HG03378 (cell line): ENCODE measurements around the gene KIF5A.

Experiments
- ATAC-seq: cut with Tn5 transposase; IDR thresholded peaks from one replicate; pipeline ENCODE4 v1.9.1; 2021; ENCODE audit warnings: mild to moderate bottlenecking, moderate library complexity; ENCODE audit not compliant: unreplicated experiment

KIF5A gene

DNA sequence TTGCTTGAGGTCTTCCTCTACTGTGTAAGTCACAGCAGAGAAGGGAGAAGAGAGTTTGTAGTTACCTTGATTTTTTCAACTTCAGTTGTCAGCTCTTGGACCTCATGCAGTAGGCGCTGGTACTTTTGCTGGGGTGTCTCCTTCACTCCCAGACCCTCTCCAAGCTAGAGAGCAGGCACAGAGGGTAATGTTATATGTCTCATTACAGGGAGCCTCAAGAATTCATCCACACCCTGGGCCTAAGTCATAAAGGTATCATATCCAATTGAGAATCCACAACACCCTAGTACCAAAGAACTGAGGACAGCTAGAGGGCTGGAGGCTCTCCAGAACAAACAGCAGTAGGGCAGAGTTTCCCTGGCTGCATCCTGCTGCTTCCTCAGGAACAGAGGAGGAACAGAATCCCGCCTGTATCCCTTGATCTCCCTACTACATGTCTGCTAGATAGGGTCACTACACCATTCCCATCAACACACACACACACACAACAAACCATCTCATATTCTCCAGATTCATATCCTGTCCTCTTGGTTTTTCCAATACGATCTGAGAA, 14.8 kb upstream of the KIF5A start:
- ATAC-seq: no peak

DNA sequence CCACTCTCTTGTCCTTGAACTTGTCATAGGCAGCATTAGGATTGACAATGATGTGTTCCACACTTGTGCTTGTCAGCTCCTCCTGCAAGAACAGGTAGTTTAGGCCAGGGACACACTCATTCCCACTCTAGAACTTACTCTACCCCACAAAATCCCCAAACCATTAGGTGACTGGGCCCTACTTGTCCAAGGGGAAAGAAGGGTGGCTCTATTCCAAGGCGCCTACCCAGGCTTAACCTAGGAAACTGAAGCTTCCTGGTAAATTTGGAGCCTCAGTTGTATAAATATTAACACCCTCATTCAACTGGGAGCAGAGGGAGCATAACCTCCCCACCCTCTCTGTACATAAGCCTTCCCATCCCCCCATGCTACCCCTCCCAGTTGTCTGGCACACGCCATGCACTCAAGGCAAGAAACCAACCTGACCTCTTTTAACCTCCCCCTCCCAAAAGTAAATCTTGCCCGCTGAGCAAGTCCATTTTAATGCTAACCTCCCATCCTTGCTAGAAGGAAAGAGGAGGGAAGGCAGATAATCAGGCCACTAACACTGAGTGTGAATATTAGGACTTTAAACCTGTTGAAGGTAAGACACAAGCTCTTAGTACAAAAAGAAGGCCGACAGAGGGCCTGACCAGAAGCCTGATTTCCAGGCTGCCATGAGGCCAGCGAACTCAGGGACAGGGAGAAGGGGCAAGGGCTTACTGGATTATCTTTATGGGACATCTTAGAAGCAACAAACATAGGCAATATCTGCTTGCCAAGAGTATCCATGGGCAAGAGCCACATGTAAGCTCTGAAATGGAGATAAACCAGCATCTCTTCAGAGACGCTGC, 13.9 kb upstream of the KIF5A start:
- ATAC-seq: no peak

DNA sequence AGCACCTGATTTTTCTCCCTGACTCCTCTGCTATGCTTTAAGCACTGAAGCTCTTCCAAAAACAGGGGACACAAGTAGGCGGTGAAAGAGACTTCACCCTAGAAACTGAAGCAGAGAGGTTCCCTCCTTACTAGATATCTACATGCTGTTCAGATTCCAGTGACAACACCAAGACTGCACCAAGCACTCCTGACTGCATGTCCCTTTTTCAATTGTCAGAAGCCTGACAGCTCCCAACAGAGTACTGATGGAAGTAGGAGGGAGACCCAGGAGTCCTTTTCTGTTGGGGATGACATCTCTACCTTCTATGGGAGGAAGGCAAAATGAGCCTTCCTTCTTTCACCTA, 13.3 kb upstream of the KIF5A start:
- no peak for ATAC-seq

DNA sequence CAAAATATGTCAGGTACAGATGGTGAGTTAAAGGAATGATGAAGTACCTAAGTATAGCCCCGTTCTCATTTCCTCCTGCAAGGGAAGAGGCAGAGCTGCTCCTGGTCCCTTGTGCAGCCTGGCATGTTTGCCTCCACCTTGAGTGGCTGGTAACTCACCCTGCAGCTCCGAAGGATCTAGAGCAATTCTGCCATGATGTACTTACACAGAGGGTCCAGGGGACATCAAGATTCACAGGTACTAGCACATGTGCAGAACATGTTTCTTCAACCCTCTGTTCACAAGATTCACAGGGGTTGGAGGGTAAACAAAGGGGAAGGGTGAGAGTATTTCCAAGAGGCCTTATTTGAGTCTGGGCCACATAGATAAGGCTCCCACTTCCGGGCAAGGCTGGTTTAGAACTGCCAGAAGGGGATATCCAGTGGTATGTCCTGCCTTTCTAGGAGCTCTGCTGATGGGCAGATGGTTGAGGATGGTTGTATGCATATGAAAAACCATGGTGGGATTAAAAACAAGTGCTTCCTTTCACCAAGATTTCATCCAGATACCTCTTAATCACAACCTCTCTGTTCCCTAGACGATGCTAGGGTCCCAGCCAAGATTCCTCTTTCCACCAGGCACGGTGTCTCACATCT, 10.6 kb upstream of the KIF5A start:
- ATAC-seq: no peak

DNA sequence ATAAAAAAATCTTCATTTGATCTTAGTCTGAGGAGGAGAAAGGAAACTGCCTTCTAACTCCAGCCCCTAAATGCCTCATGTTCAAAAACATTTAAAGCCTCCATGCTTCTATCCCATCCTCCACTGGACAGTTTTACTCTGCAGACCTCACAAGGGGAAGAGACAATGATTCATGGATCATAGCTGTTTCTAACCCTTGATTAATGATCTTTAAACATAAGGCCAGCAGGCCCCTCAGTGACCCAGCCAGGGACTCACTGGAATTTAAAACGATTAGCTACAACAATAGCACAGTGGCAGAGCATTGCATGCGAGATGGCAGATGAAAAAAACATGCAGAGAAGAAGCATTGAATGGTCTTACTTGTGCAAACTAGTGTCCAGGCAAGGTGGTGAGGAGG, 8.8 kb upstream of the KIF5A start:
- ATAC-seq: no peak

DNA sequence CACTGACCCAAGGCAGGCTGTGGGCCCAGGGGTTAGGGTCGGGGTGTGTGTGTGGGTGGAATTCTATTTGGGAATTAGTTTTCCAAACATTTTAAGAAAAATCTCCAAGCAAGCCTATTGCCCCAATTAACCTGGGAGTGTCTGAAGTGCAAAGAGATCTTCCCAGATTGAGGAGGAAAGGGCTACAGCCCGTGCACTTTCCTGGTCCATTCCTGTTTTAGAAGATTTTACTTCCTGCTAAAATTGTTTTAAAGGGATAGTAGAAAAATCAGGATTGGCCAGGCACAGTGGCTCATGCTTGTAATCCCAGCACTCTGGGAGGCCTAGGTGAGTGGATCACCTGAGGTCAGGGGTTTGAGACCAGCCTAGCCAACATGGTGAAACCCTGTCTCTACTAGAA, 8.1 kb upstream of the KIF5A start:
- no peak for ATAC-seq

DNA sequence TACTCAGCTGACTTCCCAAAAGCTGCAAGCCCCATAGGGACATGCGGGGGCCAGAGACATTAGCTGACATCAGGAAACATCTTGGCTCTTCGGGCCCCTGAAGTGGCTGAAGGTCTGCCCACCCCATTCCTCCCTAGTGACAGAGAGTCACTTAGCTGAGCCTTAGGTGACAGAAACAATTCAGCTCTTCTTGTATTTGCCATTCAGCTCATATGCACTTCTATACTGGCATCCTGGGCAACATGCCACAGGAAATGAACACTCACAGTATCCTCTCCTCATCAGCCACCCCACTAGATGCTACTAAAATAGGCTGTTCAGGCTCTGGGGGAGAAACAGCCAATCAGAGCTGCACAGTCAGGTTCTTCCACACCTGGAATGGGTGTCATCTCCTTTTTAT, 6.3 kb upstream of the KIF5A start:
- ATAC-seq: no peak

DNA sequence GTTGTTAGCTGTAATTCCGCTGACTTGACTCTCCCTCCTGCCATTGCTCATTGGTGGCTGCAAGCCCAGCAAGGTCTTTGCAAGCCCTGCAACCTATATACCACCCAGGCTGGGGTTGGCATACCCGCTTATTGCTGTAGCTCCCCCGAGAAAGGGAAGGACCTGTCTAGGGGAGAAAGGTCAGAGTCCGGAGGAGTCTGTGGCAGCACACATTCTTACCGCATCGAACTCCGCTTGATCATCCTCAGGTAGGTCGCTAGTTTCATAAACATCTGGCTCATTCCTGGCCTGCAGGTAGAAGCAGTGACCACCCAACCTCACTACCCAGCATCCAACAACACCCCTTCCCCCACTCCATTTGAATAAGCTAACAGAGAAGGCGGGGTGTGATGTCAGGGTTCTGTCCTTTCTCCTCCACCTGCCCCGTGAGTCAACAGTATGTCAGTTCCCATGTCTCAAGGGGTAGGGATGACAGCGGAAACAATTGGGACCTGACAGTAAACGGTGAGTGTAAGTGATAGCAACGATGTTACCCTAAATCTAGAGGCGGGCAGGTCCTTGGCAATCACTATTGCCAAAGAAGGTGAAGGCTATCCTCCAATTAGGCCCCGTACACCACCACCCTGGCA, 3.9 kb upstream of the KIF5A start:
- ATAC-seq: no peak

DNA sequence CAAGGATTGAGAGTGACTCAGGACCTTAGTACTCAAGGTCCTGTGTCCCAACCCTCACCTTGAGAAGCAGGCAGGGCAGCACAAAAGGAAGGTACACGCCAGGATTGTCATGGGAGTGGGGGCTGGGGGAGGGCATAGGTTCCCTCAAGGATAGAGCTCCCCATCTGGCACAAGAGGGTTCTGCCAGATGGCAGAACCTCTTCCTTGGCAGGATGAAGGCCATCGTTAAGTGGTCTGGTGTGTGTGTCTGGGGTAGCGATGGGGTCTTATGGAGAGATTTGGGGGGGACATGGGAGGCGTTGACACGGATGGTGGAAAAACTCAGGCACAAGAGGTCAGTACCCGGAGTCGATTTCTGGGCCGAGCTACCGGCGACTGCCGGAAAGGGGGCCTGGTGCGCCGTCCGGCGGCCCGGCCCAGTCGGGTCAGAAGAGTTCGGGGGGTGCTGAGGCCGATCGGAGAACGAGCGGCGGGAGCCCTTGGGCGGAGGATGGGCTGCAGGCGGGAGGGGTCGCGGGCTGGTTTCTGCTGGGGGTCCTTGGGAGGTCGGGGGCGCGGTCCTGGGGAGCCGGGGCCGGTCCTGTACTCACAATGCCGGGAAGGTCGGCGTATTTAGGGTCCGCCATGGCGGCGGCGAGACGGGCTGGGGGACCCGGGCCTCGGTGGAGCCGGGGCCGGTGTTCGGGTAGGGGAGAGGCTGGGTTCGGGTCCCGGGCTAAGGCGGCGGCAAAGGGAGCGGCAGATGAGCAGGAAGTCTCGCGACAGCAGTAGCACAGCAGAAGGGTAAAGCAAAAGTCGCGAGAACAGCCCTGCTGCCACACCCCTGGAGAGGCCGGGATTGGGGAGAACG, 3.2 kb upstream of the KIF5A start, which contains the start of gene DCTN2:
Gene DCTN2 (minus strand): TSS at position 755 of the 850 bp plus-strand sequence. CDS start 129 bp downstream, at position 626.
- ATAC-seq: peak; percentile 99

DNA sequence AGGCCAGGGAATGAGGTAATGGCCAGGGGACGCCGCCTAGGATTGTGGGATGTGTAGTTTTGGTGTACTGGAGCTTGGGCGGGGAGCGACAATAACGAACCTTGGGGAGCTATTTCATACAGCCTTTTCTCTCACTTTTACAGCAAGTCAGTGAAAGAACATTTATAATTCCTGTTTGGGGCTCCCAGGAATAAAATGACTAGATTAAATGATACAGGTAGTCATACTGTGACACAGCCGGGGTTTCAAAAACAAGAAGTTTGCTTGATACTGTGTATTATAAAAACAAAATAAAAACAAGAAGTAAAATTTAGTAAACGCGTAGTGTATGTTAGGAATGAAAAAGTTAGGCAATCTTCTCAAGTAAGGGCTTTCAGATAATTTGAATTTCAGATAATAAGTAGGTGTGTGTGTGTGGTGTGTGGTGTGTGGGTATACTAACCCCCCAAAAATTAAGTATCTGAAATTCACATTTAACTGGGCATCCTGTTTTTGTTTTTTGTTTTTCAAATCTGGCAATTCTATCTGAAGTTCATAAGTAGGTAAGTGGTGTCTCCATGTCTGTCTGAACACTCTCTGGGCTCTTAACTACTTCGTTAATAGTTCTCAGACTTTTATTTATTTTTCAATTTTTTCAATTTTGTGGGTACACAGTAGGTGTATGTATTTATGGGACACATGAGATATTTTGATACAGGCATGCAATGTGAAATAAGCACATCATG, 2.4 kb upstream of the KIF5A start:
- ATAC-seq: no peak

DNA sequence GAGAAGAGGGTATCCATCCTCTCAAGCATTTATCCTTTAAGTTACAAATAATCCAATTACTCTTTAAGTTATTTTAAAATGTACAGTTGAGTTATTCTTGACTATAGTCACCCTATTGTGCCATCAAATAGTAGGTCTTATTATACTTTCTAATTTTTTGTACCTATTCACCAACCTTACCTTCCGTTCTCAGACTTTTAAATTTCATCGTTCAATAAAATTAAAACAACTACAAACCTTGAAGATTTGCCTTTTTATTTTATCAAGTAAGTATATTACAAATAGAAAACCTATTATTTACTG, 1.9 kb upstream of the KIF5A start:
- ATAC-seq: no peak

DNA sequence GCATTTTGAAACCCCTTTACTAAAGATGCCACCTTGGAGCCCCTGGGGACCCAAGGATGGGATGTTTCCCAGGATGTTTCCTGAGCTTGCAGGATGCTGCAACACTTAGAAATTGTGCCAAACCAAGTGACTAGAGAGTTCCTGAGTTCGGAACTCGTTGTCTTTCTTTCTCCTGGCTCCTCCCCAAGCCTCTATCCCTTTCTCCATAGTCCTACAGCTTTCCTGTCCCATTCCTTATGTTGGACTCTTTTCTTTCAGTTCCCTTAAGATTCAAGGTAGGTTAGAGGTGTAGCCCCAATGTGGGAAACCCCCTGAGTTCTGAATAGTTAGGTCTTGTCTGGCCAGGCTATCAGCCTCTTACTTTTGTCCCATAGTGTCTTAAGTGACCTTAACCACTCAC, 1.4 kb upstream of the KIF5A start:
- no peak for ATAC-seq

DNA sequence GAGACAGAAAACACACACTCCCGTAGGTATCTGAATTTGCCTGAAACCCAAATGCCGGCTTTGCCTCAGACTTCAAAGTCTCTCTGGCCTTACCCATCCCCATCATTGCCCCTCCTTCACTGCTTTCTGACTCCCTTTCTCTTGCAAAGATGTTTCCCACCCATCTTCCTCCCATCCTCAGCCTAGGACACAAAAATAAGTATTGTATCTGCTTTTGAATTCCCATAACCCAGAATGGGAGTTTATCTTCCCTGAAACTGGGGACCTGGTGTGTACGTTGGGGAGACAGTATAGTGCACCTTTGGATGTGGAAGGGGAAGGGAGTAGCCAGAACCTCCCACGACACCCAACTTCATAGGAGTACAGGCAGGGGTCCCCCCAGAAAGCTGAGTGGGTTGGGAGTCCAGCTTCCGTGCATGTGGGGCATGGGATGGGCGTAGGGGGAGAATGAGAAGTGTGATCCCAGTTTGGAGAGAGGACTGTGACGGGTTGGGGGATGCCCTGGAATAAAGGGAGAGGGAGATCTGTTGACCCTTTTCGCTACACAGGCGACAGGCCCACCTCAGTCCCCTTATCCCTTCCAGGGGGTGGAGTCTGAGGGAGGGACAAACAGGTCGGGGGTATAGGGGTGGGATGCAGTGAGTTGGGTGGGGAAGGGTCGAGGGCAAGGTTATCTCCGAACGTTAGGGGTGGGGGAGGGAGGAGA, 488 bp upstream of the KIF5A start:
- no peak for ATAC-seq

DNA sequence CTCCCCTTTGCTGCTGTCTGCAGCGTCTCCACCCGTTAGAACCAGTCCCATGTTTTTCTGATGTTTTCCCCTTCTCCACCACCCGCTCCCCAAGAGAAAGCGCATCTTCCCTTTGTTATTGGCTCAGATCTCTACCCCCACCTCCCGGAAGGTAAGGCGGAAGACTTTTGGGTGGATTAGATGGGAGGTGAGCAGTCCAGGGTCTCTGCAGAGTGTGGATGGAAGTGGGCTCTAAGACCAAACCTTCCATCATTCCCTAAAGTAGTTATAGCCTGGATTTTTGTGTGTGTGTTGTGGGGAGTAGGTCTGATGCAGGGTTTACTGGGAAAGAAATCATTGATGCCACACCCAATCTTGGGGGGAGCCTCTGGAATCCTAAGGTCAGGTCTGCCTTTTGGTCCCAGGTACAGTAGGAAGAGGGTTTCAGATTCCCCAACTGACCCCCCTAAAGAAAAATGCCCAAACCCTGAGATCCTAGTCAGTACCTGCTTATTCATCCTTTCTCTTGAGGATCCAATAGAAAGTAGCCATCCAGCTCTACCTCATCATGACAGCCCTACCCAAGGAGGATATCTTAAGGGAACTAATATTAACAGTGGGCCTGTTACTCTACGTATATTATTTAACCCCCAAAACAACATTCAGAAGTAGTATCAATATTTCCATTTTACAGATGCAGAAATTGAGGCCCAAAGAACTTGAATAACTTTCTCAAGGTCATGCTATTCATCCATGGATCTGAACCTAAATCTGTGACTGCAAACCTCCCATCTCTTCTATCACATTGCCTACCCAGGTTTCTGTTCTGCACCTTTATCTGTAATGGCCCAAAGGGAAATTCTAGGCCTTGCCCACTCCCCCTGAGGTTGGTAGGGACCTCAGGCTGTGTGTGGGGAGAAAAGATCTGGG, 1.1 kb downstream of the KIF5A start:
- ATAC-seq: no peak

DNA sequence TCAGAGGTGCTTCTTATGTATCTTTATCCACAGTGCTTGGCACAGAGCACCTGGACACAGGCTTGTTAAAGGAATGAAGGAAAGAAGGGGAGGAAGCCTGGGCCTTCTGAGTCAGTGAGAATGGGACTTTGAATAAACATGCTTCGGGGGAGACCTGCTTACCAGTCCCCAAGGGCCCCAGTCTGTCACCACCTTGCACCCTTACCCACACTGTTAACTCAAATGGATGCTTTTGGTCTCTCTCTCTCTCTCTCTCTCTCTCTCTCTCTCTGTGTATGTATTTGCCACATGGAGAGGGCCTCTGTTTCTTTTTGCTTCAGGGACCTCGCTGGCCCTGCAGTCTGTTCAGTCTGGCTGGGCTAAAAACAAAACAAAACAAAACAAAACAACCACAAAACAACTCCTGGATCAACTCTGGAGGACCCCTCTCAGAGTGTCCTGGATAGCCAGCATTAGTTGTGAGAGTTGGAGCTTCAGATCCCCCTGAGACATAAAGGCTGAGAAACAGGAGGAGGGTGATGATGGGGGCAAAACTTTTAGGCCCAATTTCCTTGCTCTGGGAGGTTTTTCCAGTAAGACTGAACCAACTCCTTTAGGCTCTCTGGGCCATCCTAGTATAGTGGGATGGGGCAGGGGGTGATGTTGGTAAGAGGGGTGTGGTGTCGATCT, 1.9 kb downstream of the KIF5A start:
- ATAC-seq: no peak

DNA sequence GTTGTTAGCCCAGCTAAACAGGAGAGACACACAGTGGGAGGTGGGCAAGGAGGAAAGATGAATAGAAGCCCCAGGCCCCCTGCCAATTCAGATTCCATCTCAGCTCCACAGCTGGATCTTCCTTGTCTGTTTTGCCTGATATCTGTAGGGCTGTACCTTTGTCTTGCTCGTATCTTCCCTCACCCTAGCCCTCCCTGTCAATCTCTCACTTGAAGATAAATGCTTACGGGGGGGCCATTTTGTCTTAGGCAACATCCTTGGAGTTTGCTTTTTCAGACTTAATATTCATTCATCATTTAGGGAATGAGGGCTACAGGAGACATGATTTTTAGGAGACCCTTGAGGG, 2.4 kb downstream of the KIF5A start:
- ATAC-seq: no peak

DNA sequence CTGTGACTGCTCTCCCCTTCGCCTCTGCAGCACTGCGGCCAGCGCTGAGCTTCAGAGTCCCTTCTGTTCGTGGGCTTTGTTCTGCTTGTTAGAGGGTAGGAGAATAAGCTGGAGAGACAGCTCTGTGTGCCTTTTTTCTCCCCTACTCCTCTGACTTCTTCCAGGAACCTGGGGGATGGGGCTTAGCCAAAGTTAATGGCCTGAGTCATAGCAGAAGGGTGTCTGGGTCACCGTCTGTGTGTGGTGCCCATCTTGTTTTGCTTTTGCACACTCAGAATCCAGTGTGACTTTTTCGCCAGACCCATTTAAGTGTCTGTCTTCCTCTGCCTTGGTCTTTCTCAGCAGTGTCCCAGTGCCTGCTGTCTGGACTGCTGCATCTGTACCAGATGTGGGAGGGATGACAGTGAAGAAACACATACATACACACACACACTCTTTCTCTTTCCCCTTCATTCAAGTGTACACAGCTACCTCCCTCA, 3.0 kb downstream of the KIF5A start:
- no peak for ATAC-seq
